ENCODE data around the gene CPSF2. TPM values are rescaled to one million over a fixed set of nuclear protein-coding genes. Genes with fewer than 3 reads are reported as not detected.

The CPSF2 gene
- total and polyA plus RNA-seq, 2 donors (not counting 1 experiment from before 2014, with no cell fraction given), result 41.8 to 46.9 TPM

- H3K9me3 ChIP-seq (ENCODE audit: control insufficient read depth, insufficient read depth, low read depth, low read length), result no peaks in the 10 kb centered on the region
- DNase-seq (ENCODE audit: low read depth in 2 of 2), result peak; percentile 66 to 84
- peak overlapping the region; percentile 42 for H3K4me2 ChIP-seq (ENCODE audit: extremely low read depth, insufficient read depth, low read length)
- no peaks in the 10 kb centered on the region for H4K20me1 ChIP-seq (ENCODE audit: control insufficient read depth, extremely low read depth, insufficient read depth, low read length)
- no peak for TF ChIP-seq EZH2 (IDR thresholded peaks at IDR 0.05; ENCODE audit: low read length, missing control alignments)
- no peak overlapping the region for H2AFZ ChIP-seq (ENCODE audit: low read length)
- peaks cover 5% of the 10 kb centered on the region for H3K4me1 ChIP-seq (ENCODE audit: control insufficient read depth, extremely low read depth, insufficient read depth, low read length)
- peaks cover 7% of the 10 kb centered on the region for H3K36me3 ChIP-seq (ENCODE audit: control insufficient read depth, insufficient read depth, low read length)
- no peak overlapping the region for H3K4me3 ChIP-seq (replicated peaks in 1 of 4; ENCODE audit: control extremely low read depth in 1 of 4, insufficient read depth in 1 of 4, low read depth in 3 of 4, low read length in 4 of 4)
- no peaks in the 10 kb centered on the region for H3K79me2 ChIP-seq (ENCODE audit: control insufficient read depth, insufficient read depth, low read length)
- no peak overlapping the region for H3K9ac ChIP-seq (ENCODE audit: insufficient read depth, low read length)
- H3K27me3 ChIP-seq (ENCODE audit: control insufficient read depth, insufficient read depth, low read length), result no peaks in the 10 kb centered on the region
- H3K27ac ChIP-seq (ENCODE audit: insufficient read depth, low read length), result peak overlapping the region; percentile 23
These were observed 38.9 kb downstream of the CPSF2 start for GRCh38 chr14:92160619-92161018.

- H3K79me2 ChIP-seq (ENCODE audit: control insufficient read depth, insufficient read depth, low read length), result no peaks in the 10 kb centered on the region
- DNase-seq (ENCODE audit: low read depth in 2 of 2), result no peak
- no peak overlapping the region for H2AFZ ChIP-seq (ENCODE audit: low read length)
- no peak overlapping the region for H3K27ac ChIP-seq (ENCODE audit: insufficient read depth, low read length)
- H3K9ac ChIP-seq (ENCODE audit: insufficient read depth, low read length), result no peak overlapping the region
- H4K20me1 ChIP-seq (ENCODE audit: control insufficient read depth, extremely low read depth, insufficient read depth, low read length), result no peaks in the 10 kb centered on the region
- no peaks in the 10 kb centered on the region for H3K9me3 ChIP-seq (ENCODE audit: control insufficient read depth, insufficient read depth, low read depth, low read length)
- H3K36me3 ChIP-seq (ENCODE audit: control insufficient read depth, insufficient read depth, low read length), result peaks cover 7% of the 10 kb centered on the region
- H3K4me2 ChIP-seq (ENCODE audit: extremely low read depth, insufficient read depth, low read length), result no peak overlapping the region
- no peak for TF ChIP-seq EZH2 (IDR thresholded peaks at IDR 0.05; ENCODE audit: low read length, missing control alignments)
- TF ChIP-seq CTCF (conservative IDR thresholded peaks at IDR 0.05 in 1 of 2, IDR thresholded peaks at IDR 0.05 in 1 of 2; ENCODE audit: low read depth in 1 of 2, low read length in 2 of 2), result no peak
- H3K4me1 ChIP-seq (ENCODE audit: control insufficient read depth, extremely low read depth, insufficient read depth, low read length), result peaks cover 5% of the 10 kb centered on the region
- H3K27me3 ChIP-seq (ENCODE audit: control insufficient read depth, insufficient read depth, low read length), result no peaks in the 10 kb centered on the region
- no peak overlapping the region for H3K4me3 ChIP-seq (replicated peaks in 1 of 4; ENCODE audit: control extremely low read depth in 1 of 4, insufficient read depth in 1 of 4, low read depth in 3 of 4, low read length in 4 of 4)
These were observed 39.8 kb downstream of the CPSF2 start for GRCh38 chr14:92161521-92161920.

GRCh38 chr14:92164958-92165357 lies 43.2 kb downstream of the CPSF2 start:
- no peaks in the 10 kb centered on the region for H3K27me3 ChIP-seq (ENCODE audit: control insufficient read depth, insufficient read depth, low read length)
- TF ChIP-seq EZH2 (IDR thresholded peaks at IDR 0.05; ENCODE audit: low read length, missing control alignments) (no peak), CTCF (conservative IDR thresholded peaks at IDR 0.05 in 1 of 2, IDR thresholded peaks at IDR 0.05 in 1 of 2; ENCODE audit: low read depth in 1 of 2, low read length in 2 of 2) (no peak)
- no peak overlapping the region for H3K4me2 ChIP-seq (ENCODE audit: extremely low read depth, insufficient read depth, low read length)
- no peaks in the 10 kb centered on the region for H4K20me1 ChIP-seq (ENCODE audit: control insufficient read depth, extremely low read depth, insufficient read depth, low read length)
- no peak for DNase-seq (ENCODE audit: low read depth in 2 of 2)
- peaks cover 5% of the 10 kb centered on the region for H3K4me1 ChIP-seq (ENCODE audit: control insufficient read depth, extremely low read depth, insufficient read depth, low read length)
- no peak overlapping the region for H3K27ac ChIP-seq (ENCODE audit: insufficient read depth, low read length)
- no peaks in the 10 kb centered on the region for H3K9me3 ChIP-seq (ENCODE audit: control insufficient read depth, insufficient read depth, low read depth, low read length)
- no peak overlapping the region for H3K4me3 ChIP-seq (replicated peaks in 1 of 4; ENCODE audit: control extremely low read depth in 1 of 4, insufficient read depth in 1 of 4, low read depth in 3 of 4, low read length in 4 of 4)
- H3K36me3 ChIP-seq (ENCODE audit: control insufficient read depth, insufficient read depth, low read length), result no peaks in the 10 kb centered on the region
- H3K79me2 ChIP-seq (ENCODE audit: control insufficient read depth, insufficient read depth, low read length), result no peaks in the 10 kb centered on the region
- H3K9ac ChIP-seq (ENCODE audit: insufficient read depth, low read length), result no peak overlapping the region
- H2AFZ ChIP-seq (ENCODE audit: low read length), result no peak overlapping the region

All from fibroblast of lung (primary cell).